Stimulated activated CD4-positive, alpha-beta T cell treated with anti-CD3 and anti-CD28 coated beads, Interleukin-15, amount 100 ng/mL, for 1 hour (primary cell): ENCODE measurements around the gene CLDN8.

Experiments
- DNase-seq, 2 donors: peaks; one replicate each; pipeline ENCODE4 v3.0.0-alpha.2; 2020; ENCODE audit warnings: low read depth in 1 of 2, low spot score in 1 of 2

CLDN8 gene

DNA sequence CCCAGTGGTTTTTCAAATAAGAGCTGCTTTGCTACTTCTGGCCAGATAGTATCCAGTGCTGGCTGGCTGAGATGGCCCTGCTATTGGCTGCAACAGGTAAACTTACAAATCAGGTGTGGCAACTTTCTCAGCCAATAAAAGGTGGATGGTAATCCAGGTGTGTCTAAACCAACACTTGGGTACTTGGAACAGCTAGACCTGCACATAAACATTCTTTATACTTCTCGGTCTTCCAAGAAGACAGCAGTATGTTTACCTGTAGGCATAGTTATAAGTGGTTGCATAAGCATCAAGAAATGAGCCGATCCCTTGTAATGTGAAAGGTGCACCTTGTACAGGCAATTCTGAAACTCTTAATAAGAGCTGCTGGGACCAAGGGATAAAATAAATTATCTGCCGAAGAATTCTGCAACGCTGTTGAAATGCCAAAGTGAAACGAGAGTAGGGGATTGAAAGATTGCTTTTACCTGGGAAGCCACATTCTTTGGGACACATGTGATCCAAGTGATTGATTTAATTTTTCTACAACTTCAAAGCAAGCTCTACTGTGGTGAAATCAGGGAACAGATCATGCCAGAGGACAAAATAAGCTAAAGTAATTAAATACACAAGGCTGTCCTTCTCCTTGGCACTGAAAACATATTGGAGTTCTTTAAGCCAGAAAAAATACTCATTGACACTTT is at the start of gene CLDN8:
Gene CLDN8, minus strand, starts transcription at position 57 of the 683 bp plus-strand sequence. CDS start 172 bp downstream, outside the sequence.
- no peak for DNase-seq

- no peak for DNase-seq
Measured at GRCh38 chr21:30257773-30258172, 41.9 kb upstream of the CLDN8 start.

GRCh38 chr21:30256100-30256499 is 40.2 kb upstream of the CLDN8 start:
- no peak for DNase-seq

GRCh38 chr21:30255679-30256078 is 39.8 kb upstream of the CLDN8 start:
- DNase-seq = no peak

GRCh38 chr21:30251781-30252180 is 35.9 kb upstream of the CLDN8 start:
- no peak for DNase-seq

- no peak for DNase-seq
Measured at GRCh38 chr21:30249936-30250335, 34.0 kb upstream of the CLDN8 start.

DNA sequence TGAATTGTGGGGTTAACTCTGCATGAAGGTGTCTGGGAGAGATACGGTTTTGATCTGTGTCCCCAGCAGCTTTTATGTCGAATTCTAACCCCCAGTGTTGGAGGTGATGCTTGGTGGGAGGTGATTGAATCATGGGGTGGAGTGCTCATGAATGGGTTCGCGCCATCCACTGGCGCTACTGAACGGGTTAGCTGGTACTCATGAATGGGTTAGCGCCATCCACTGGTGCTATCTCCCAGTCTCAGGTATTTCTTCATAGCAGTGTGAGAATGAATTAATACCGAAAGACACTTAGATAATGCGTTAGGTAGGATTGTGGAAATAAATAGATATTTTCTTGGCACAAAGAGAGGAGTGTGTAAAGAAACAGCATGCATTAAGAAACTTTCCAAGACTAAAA is 32.9 kb upstream of the CLDN8 start:
- no peak for DNase-seq

DNA sequence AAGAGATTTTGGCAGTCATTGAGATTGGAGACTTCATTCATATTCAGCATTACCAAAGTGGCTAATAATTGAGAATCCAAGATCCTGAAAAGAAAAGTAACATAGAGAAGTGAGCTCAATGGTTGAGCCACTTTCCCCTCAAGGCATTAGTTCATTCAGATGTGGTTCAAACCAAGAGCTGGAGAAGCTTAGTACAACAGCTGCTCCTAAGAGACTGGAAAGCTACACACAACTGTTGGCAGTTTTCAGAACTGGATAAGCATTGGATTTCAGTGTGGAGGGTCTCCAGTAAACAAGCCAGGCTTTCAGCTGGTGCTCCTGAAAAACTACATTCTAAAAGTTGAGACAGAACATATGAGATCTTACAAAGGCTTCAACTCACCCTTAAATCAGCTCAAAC is 29.2 kb upstream of the CLDN8 start:
- no peak for DNase-seq

DNA sequence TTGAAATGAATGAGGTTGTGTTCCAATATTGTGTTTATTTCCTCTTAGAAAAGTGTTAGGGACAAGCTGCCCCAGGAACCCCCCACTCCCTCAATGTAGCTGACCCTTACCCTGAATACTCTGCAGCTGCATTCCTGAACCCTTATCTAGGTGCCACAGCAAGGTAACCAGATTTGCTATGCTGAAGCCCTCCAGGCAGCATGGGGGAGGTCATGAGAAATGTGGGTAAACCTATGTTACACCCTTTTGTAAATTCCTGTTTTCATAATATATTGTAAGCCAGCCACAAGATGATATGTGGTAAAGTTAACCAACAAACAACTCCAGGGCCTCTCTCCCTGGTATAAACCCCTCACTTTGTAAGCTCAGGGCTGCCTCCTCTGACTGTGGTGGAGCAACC is 27.8 kb upstream of the CLDN8 start:
- no peak for DNase-seq

DNA sequence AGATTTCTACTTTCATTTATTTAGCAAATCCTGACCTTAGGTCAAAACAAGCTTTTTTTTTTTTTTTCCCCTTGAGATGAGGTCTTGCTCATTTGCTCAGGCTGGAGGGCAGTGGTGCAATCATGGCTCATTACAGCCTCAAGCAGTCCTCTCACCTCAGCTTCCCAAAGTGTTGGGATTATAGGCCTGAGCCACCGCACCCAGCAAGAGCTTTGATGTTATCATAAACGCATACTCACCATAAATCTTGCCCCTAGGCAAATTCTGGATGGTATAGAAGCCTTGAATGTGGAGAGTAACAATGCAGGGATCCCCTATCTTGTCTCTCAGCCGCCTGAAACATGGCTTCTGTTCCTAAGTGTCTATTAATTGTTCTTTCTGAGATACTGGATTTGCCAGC is 24.8 kb upstream of the CLDN8 start:
- no peak for DNase-seq

DNA sequence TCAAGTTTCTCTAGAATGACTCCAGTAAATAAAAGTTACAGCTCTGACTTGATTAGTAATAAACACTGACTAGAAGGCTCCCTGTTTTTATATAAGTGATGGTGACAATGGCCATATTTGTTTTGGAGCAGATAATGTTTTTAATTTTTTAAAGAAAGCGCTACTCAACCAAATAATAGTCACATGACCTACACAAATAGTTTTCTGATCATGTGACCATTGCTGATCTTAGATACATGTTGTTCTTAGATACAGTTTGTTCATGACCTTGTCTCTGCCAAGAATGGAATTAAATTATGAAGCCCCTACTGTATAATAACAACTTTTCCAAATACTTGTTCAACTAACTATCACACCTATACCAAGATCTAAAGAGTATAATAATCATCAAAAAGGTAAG is 22.3 kb upstream of the CLDN8 start:
- no peak for DNase-seq

- no peak for DNase-seq
Measured at GRCh38 chr21:30234643-30235042, 18.7 kb upstream of the CLDN8 start.

DNA sequence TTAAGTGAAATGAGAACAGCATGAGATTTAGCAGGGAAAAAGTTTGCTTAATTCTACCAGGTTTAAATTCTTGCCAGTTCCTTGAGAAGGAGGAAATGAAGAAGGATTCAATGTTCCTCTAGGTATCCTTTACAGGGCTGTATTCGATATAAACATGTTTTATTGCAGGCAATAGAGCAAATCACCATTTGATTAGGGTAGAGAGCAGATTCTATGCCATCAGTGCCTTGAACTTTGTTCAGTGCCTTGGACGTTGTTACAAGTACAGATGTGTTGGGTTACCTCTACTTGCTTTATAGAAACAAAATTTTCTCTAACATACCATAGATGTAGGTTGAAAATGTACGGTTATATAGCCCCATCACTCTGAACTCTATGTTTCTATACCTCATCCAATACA is 18.2 kb upstream of the CLDN8 start:
- DNase-seq = no peak

DNA sequence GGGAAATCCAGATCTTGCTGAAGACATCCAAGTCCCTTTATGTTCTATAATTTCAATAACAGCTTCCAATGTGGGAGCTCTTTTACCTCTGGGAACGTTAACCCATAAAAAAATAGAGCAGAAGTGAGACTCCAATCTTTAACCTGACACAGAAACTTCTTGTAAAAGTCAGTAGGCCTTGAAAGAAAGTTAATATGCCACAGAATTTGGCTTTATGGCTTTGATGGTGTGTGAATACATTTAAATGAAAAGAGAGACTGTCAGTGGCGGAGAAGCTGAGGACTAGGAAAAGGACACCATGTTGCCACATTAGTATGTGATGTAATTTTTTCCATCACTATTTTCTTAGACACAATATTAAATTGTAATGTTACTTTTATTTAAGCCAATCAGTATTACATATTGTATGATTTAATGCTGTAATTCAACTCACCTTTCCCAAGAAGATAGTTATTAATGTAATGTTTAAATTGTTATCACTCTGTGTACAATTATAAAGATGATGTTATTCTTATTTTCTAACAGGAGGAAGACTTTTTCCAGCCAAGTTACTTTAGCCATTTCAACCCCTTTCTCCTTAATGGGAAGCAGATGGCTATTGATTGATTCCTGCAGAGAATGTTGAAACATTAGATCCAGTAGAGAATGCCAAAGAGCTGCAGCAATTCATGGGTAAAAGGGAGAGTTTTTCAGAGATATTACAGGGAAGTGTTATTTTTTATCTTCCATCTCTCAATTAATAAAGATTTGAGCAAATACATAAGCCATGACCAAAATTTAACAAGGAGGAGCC is 17.5 kb upstream of the CLDN8 start:
- no peak for DNase-seq

GRCh38 chr21:30232011-30232410 is 16.1 kb upstream of the CLDN8 start:
- no peak for DNase-seq

- DNase-seq = no peak
Measured at GRCh38 chr21:30227633-30228404, 11.9 kb upstream of the CLDN8 start.

- no peak for DNase-seq
Measured at GRCh38 chr21:30227128-30227527, 11.2 kb upstream of the CLDN8 start.

DNA sequence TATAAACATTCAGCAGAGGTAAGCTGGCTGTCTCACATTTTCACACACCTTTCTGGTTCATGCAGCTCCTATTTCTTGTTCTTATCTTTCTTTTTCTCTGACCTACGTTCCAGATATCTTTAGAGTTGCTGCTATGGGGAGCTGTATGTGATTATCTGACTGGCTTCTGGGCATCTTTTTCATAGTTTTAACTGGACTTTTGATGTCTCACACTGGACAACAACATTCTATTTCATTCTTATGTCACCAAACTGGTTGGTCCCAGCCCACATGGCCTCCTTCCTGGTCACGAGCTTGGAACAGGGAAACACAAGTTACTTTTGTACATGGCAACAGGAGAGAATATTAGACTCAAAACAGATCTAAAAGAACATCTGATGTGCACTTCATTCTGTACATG is 7.7 kb upstream of the CLDN8 start:
- DNase-seq = no peak

DNA sequence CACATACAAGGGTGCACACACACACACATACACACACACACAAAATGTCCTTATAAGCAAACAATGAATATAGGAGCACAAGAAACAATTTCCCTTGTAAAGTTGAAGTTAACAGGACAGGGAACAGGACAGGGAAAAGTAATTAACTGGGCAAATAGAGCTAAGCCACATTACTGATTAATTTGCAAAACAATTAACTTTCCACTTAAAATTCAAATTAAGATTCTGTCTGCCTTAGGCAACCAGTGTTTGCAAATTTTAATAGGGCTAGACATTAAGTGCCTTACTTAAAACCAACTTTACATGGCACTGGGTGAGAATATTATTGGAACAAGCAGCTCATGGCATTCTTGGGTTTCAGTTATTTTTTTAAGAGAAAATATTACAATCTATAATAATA is 6.8 kb upstream of the CLDN8 start:
- DNase-seq = no peak

GRCh38 chr21:30211071-30211470 is 4.8 kb downstream of the CLDN8 start:
- no peak for DNase-seq

GRCh38 chr21:30209601-30210000 is 6.3 kb downstream of the CLDN8 start:
- no peak for DNase-seq

DNA sequence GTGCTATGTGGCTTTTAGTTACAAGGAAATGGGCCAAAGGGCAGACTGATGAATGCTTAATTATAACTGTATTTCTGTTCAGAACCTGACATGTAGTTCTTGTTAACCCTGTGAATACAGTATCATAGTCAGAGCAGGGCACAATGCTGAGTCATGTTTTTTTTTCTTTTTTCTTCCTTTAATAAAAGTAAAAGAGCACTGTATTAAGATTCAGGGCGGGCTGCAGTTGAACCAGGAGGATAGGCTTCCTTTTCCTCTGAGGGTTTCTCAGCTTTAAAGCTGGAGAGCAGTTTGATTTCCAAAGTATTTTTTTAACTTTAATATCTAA is 8.7 kb downstream of the CLDN8 start:
- no peak for DNase-seq
